LHCN-M2 (cell line): ENCODE results near the gene CCDC116. TPM values are rescaled to one million over a fixed set of nuclear protein-coding genes. Genes with fewer than 3 reads are reported as not detected.

Source experiments
- DNase-seq: peaks from one replicate; pipeline ENCODE4 v3.0.0-alpha.2; 2012; ENCODE audit warnings: low read depth
- total RNA-seq: library from RNA; depleted of rRNA; stranded (reverse); fragments of >200 nt; gene quantifications from 2 replicates; pipeline ENCODE4 v1.2.3, GENCODE V29; 2014; rRNA removed

The CCDC116 gene
- total RNA-seq, 1 experiment from 2014 or later: 0.06 TPM

GRCh38 chr22:21679383-21679782 is 46.8 kb downstream of the CCDC116 start:
- no peak for DNase-seq

DNA sequence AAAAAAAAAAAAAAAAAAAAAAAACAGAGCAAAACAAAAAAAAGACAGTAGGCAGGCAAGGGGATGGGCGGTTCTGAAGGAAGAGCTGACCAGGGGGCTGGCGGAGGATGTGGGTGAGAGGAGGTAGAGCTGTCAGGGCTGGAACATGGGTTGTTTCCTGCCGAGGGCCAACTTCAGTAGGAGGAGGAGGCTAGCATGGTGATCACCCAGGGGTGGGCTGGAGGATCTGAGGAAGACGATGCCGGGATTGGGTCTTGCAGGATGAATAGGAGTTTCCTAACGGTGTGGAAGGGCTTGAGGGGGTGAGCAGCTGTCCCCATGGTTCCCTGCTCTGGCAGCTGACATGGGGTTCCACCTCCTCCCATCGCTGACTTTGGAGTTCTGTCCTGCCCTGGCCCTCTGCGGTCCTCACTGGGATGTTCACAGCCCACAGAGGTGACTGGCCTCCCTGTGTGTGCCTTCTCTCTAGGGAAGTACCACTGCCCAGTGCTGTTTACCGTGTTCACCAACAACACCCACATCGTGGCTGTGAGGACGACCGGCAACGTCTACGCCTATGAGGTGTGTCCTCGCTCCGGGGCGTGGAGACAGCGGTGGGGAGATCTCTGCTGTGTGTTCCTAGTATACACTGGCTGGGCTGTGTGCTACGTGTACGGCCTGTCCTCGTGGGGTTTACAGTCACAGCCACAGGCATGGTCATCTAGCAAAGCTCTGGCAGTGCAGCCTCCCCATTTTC is 48.4 kb downstream of the CCDC116 start:
- no peak for DNase-seq

DNA sequence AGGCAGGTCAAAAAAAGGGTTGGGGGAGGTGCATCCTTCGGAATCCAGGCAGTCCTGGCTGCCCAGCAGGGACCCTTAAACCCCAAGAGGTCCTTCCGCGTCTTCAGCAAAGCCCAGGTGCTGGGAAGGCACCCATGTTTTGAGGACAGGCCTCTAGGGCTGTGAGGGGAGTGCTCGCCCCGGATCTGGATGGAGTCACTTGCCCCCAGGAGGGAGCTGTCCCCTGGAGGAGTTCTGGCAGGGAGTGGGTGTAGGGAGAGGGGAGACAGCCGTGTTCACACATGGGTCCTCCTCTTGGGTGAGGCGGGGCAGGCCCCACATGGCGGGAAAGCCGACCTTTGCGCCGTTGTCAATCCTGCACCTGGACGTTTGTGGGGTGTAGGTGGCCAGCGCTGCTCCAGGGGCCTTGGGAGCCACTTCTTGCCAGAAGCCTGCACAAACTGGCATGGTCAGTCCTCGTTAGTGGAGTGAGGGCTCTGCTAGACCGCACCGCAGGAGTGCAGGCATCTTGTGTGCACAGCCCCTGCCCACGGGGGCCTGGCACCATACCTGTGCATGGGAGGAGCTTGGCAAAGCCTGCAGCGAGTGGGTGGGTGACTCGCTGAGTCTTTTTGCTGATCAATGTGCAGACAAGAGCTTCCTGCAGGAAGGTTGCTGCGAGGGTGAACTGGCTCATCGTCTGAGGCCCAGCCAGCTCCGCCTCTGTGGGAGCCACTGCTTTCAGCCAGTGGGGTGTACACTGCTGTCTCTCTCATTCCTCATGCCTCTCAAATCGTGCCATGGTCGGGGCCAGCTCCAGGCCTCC is 49.2 kb downstream of the CCDC116 start:
- no peak for DNase-seq

DNA sequence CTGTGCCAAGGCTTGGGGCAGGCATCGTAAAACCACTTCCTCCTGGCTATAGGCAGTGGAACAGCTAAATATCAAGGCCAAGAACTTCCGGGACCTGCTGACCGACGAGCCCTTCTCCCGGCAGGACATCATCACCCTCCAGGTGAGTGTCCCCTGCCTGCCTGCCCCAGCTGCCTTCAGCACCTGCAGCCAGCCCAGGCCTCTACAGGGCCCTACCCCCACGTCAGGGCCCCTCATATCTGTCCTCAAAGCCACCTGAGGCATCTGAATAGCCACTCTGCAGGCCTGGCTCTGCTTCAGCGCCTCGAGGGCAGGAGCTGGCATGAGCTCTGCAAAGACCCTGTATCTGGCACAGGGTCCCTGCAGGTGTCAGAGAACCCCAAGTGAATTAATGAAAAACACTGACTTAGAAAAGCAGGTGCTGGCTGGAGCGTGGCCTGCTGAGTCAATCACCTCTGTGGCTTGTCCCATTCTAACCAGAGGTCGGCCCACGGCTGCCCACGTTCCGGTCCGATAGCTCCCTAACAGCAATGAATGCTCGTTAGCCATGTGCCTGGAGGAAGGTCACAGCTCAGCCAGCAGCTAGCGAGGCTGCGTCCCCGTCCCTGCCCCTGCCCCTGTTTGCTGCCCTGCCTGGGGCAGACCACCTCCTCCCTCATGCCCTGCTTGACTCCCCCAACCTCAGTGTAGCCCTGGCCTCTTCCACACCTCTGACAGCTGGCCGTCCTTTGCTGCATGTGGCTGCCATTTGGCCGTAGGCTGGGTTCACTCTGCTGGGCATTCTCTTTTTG is 50.0 kb downstream of the CCDC116 start:
- DNase-seq: no peak

DNA sequence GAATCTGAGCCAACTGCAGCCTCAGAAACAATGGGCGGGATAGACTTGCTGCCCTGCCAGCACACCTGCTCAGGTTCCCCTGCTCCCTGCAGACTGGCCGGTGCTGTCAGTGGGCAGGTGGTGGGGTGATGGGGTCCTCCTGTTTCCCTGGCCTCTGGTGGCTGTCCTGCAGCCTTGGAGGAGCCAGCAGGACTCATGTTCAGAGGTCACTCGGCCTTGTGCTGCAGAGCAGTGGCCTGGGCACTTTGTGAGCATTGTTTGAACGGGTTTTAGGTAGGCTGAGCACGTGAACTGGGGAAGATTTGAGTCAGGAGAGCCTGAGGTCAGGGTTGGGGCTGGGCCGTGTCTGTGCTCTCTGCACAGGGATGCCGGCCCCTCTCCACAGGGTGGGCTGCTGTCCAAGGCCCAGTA is 50.8 kb downstream of the CCDC116 start:
- no peak for DNase-seq

GRCh38 chr22:21684492-21685163 is 52.1 kb downstream of the CCDC116 start:
- no peak for DNase-seq

- DNase-seq: no peak
Measured at GRCh38 chr22:21685164-21685513, 52.6 kb downstream of the CCDC116 start.

DNA sequence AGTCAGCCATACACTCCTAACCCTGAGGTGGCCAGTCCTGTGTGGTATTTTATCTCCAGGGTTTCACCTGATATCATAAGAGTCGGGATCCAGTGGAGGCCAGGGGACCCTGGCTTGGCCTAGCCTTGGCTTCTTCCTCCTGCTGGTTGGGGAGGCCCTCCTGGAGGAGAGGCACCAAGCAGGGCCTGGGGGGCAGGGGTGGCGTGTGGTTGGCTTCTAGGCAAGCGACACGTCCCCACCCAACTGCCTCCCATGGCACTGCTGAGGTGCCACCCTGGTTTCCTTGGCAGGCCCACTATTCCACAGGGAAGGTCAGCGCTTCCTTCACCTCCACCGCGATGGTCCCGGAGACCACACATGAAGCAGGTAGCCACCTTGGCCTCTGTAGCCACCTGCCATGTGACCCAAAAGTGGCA is 53.6 kb downstream of the CCDC116 start:
- no peak for DNase-seq

Other genes starting within 250 kb of the CCDC116 start
- gene RIMBP3B, start 249.0 kb upstream of the CCDC116 start, total RNA-seq: 0.64 and 0.98 TPM in 2 replicates
- gene HIC2, start 215.4 kb upstream of the CCDC116 start, total RNA-seq: 2.1 and 2.8 TPM in 2 replicates
- 0.32 and 0.69 TPM in 2 replicates for gene TMEM191C, start 165.4 kb upstream of the CCDC116 start, total RNA-seq
- gene RIMBP3C, start 81.3 kb upstream of the CCDC116 start, total RNA-seq: 1.4 and 1.8 TPM in 2 replicates
- gene UBE2L3, start 65.0 kb upstream of the CCDC116 start, total RNA-seq: 80.3 and 83.1 TPM in 2 replicates
- 39.6 and 49.2 TPM in 2 replicates for gene YDJC, start 2.7 kb upstream of the CCDC116 start, total RNA-seq
- gene SDF2L1, start 9.5 kb downstream of the CCDC116 start, total RNA-seq: 40.5 and 49.7 TPM in 2 replicates
- 27.8 and 29.6 TPM in 2 replicates for gene PPIL2, start 33.3 kb downstream of the CCDC116 start, total RNA-seq
- gene YPEL1, start 103.0 kb downstream of the CCDC116 start, total RNA-seq: 0.38 and 0.80 TPM in 2 replicates
- 65.1 and 92.5 TPM in 2 replicates for gene MAPK1, start 234.9 kb downstream of the CCDC116 start, total RNA-seq